H1 (cell line): ENCODE data around the gene ACVRL1. TPM values are rescaled to one million over a fixed set of nuclear protein-coding genes. Genes with fewer than 3 reads are reported as not detected.

ENCODE experiments used
- CTCF ChIA-PET: fragments of 300-600 bp; sonication (Branson Sonifier 250); formaldehyde crosslinking; loops from one replicate; lab custom pipeline; 2021; ENCODE audit not compliant: partially characterized antibody; lab: Charles Lee
- POLR2A ChIA-PET: fragments of 300-600 bp; sonication (Branson Sonifier 250); formaldehyde crosslinking; loops from one replicate; lab custom pipeline; 2021; ENCODE audit warnings: inconsistent platforms; ENCODE audit not compliant: partially characterized antibody; lab: Charles Lee
- DNase-seq, 2 experiments: peaks; one replicate each; pipeline versions ENCODE4 v3.0.0 to v3.0.0-alpha.2; 2010 to 2022; ENCODE audit warnings: low spot score in 2 of 2, low read depth in 1 of 2, mixed read lengths in 1 of 2
- FAIRE-seq: peaks from 2 replicates; lab custom pipeline; 2011; peaks lifted over from hg19 to GRCh38; lab: Jason Lieb, UNC
- H2AFZ ChIP-seq: 2 replicates; pipeline ENCODE4 v1.8.1; 2012; ENCODE audit warnings: low read length, inconsistent platforms
- H2AK5ac ChIP-seq: 2 replicates; pipeline ENCODE4 v1.6.1; 2013; ENCODE audit warnings: low read depth, low read length
- H2BK120ac ChIP-seq: replicated peaks from 2 replicates; pipeline ENCODE3; 2013; ENCODE audit warnings: low read depth, low read length, inconsistent platforms
- H2BK12ac ChIP-seq: 2 replicates; pipeline ENCODE4 v1.6.1; 2013; ENCODE audit warnings: low read depth, low read length
- H2BK15ac ChIP-seq: 2 replicates; pipeline ENCODE4 v1.6.1; 2013; ENCODE audit warnings: low read length
- H2BK20ac ChIP-seq: 2 replicates; pipeline ENCODE4 v1.6.1; 2013; ENCODE audit warnings: low read length
- H2BK5ac ChIP-seq: 2 replicates; pipeline ENCODE4 v1.6.1; 2013; ENCODE audit warnings: low read depth, low read length
- H3K14ac ChIP-seq: 2 replicates; pipeline ENCODE4 v1.6.1; 2013; ENCODE audit warnings: inconsistent platforms; ENCODE audit not compliant: insufficient read length
- H3K18ac ChIP-seq: 2 replicates; pipeline ENCODE4 v1.6.1; 2013; ENCODE audit warnings: low read length; ENCODE audit errors: extremely low read depth
- H3K23ac ChIP-seq: 2 replicates; pipeline ENCODE4 v1.6.1; 2013; ENCODE audit warnings: inconsistent platforms; ENCODE audit not compliant: insufficient read length
- H3K23me2 ChIP-seq: 2 replicates; pipeline ENCODE4 v1.6.1; 2013; ENCODE audit warnings: low read depth, low read length
- H3K27ac ChIP-seq: 2 replicates; pipeline ENCODE4 v1.6.1; 2011; ENCODE audit warnings: low read depth, low read length, inconsistent platforms
- H3K27me3 ChIP-seq, 4 experiments: replicated peaks in 1 of 4; 1 replicate in 1 of 4; 2 replicates in 3 of 4; pipeline versions ENCODE4 v1.6.1 to v1.8.1; 2011 to 2013; ENCODE audit warnings: low read length in 3 of 4, mild to moderate bottlenecking in 3 of 4, inconsistent platforms in 2 of 4, mixed read lengths in 2 of 4, moderate library complexity in 1 of 4; ENCODE audit not compliant: control insufficient read depth in 3 of 4, insufficient read depth in 3 of 4; ENCODE audit errors: extremely low read depth in 1 of 4
- H3K36me3 ChIP-seq, 4 experiments: 2 replicates each; pipeline versions ENCODE4 v1.6.1 to v1.8.1; 2011 to 2013; ENCODE audit warnings: mild to moderate bottlenecking in 4 of 4, low read length in 3 of 4, moderate library complexity in 2 of 4, control low read depth in 1 of 4, inconsistent platforms in 1 of 4; ENCODE audit not compliant: insufficient read depth in 4 of 4, control insufficient read depth in 2 of 4
- H3K4ac ChIP-seq: replicated peaks from 2 replicates; pipeline ENCODE3; 2013; ENCODE audit warnings: low read length, low read depth, mixed read lengths, inconsistent platforms; ENCODE audit not compliant: insufficient read length
- H3K4me1 ChIP-seq, 4 experiments: replicated peaks in 1 of 4; 1 replicate in 1 of 4; 2 replicates in 3 of 4; pipeline versions ENCODE4 v1.6.1 to v1.8.1; 2011 to 2013; ENCODE audit warnings: low read length in 3 of 4, inconsistent platforms in 2 of 4, mixed read lengths in 1 of 4; ENCODE audit not compliant: insufficient read depth in 4 of 4, control insufficient read depth in 3 of 4
- H3K4me2 ChIP-seq, 2 experiments: 2 replicates each; pipeline versions ENCODE4 v1.6.1 to v1.8.1; 2011 to 2013; ENCODE audit warnings: low read depth in 2 of 2, low read length in 2 of 2, control low read depth in 1 of 2, inconsistent platforms in 1 of 2, mild to moderate bottlenecking in 1 of 2; ENCODE audit not compliant: insufficient read depth in 1 of 2
- H3K4me3 ChIP-seq, 4 experiments: fragments of 200-600, 300-600 bp in 1 of 4; sonication (generic), shearing (Covaris generic), sonication (Bioruptor Twin) in 1 of 4; 2 replicates each; pipeline versions ENCODE4 v1.5.1 to v1.8.1; 2011 to 2016; ENCODE audit warnings: low read length in 4 of 4, low read depth in 3 of 4, control low read depth in 2 of 4, inconsistent platforms in 2 of 4, mild to moderate bottlenecking in 2 of 4, mixed read lengths in 1 of 4, moderate library complexity in 1 of 4; ENCODE audit not compliant: insufficient read depth in 2 of 4; ENCODE audit errors: extremely low read depth in 1 of 4
- H3K56ac ChIP-seq: replicated peaks from 2 replicates; pipeline ENCODE3; 2013; ENCODE audit warnings: low read depth, mild to moderate bottlenecking, mixed read lengths, low read length, inconsistent platforms; ENCODE audit not compliant: insufficient read length
- H3K79me1 ChIP-seq: 2 replicates; pipeline ENCODE4 v1.6.1; 2013; ENCODE audit warnings: low read depth, low read length, control low read depth
- H3K79me2 ChIP-seq, 2 experiments: 2 replicates each; pipeline versions ENCODE4 v1.6.1 to v1.8.1; 2012 to 2013; ENCODE audit warnings: low read length in 2 of 2, mild to moderate bottlenecking in 2 of 2, inconsistent platforms in 1 of 2; ENCODE audit not compliant: insufficient read depth in 2 of 2, control insufficient read depth in 1 of 2
- H3K9ac ChIP-seq, 4 experiments: replicated peaks in 1 of 4; 1 replicate in 1 of 4; 2 replicates in 3 of 4; pipeline versions ENCODE4 v1.6.1 to v1.8.1; 2011 to 2013; ENCODE audit warnings: low read depth in 3 of 4, low read length in 3 of 4, control low read depth in 2 of 4, mild to moderate bottlenecking in 2 of 4, moderate library complexity in 2 of 4, inconsistent platforms in 1 of 4; ENCODE audit errors: extremely low read depth in 1 of 4
- H3K9me3 ChIP-seq, 2 experiments: 2 replicates each; pipeline versions ENCODE4 v1.6.1 to v1.8.1; 2012 to 2013; ENCODE audit warnings: mild to moderate bottlenecking in 2 of 2, moderate library complexity in 2 of 2, control low read depth in 1 of 2, inconsistent platforms in 1 of 2, low read depth in 1 of 2, low read length in 1 of 2, mixed read lengths in 1 of 2; ENCODE audit not compliant: insufficient read depth in 2 of 2
- H4K20me1 ChIP-seq, 2 experiments: replicated peaks in 1 of 2; 2 replicates each; pipeline versions ENCODE3 to v1.8.1; 2011 to 2013; ENCODE audit warnings: inconsistent platforms in 2 of 2, low read length in 2 of 2, mild to moderate bottlenecking in 1 of 2; ENCODE audit not compliant: insufficient read depth in 2 of 2, control insufficient read depth in 1 of 2
- H4K5ac ChIP-seq: 2 replicates; pipeline ENCODE4 v1.6.1; 2013; ENCODE audit warnings: low read length, low read depth, mixed read lengths, inconsistent platforms; ENCODE audit not compliant: insufficient read length
- H4K8ac ChIP-seq: 2 replicates; pipeline ENCODE4 v1.8.0; 2013; ENCODE audit warnings: mild to moderate bottlenecking, moderate library complexity, low read length, inconsistent platforms; ENCODE audit not compliant: insufficient read depth; ENCODE audit errors: extremely low read depth
- H4K91ac ChIP-seq: replicated peaks from 2 replicates; pipeline ENCODE3; 2013; ENCODE audit warnings: low read length, mixed read lengths, inconsistent platforms; ENCODE audit not compliant: insufficient read length
- ASH2L ChIP-seq: fragments of 200-600, 300-600 bp; sonication (generic); IDR thresholded peaks from one replicate; pipeline ENCODE4 v1.7.1; 2017; ENCODE audit warnings: low read length
- CEBPB ChIP-seq: IDR thresholded peaks from 2 replicates; pipeline ENCODE4 v1.6.1; 2012; ENCODE audit warnings: low read depth, low read length
- HDAC2 ChIP-seq, 2 experiments: fragments of 300-600 bp in 1 of 2; sonication (generic) in 1 of 2; IDR thresholded peaks; 2 replicates each; pipeline ENCODE4 v1.6.1; 2011 to 2012; ENCODE audit warnings: low read depth in 2 of 2, low read length in 2 of 2, mild to moderate bottlenecking in 2 of 2, moderate library complexity in 2 of 2, borderline replicate concordance in 1 of 2, inconsistent platforms in 1 of 2
- MAFK ChIP-seq: IDR thresholded peaks from 2 replicates; pipeline ENCODE4 v1.6.1; 2012; ENCODE audit warnings: low read depth, mild to moderate bottlenecking, improper control_type of control experiment, low read length
- MAX ChIP-seq: IDR thresholded peaks from 2 replicates; pipeline ENCODE4 v1.6.1; 2012; ENCODE audit warnings: inconsistent platforms
- SP1 ChIP-seq: IDR thresholded peaks from 2 replicates; pipeline ENCODE4 v1.6.1; 2011; ENCODE audit warnings: low read depth, low read length
- SP4 ChIP-seq: IDR thresholded peaks from 2 replicates; pipeline ENCODE4 v1.6.1; 2012; ENCODE audit warnings: low read length, inconsistent platforms
- TAF1 ChIP-seq: IDR thresholded peaks from 2 replicates; pipeline ENCODE4 v1.6.1; 2011; ENCODE audit warnings: mild to moderate bottlenecking, low read depth, low read length
- TEAD4 ChIP-seq: IDR thresholded peaks from 2 replicates; pipeline ENCODE4 v1.6.1; 2012; ENCODE audit warnings: low read depth, low read length, inconsistent platforms, mixed read lengths
- WGBS, 2 experiments: shearing (Covaris generic) in 1 of 2; methylation state at CpG; one replicate each; pipeline versions ENCODE4 v1.1.6 to v1.1.7; 2013 to 2015; ENCODE audit warnings: low lambda C conversion rate in 2 of 2, mixed read lengths in 2 of 2, inconsistent platforms in 1 of 2, low coverage in 1 of 2, missing lambda C conversion rate in 1 of 2; ENCODE audit not compliant: insufficient replicate concordance in 2 of 2, insufficient coverage in 1 of 2, insufficient read length in 1 of 2; ENCODE audit errors: extremely low coverage in 1 of 2, missing lambda C conversion rate in 1 of 2; 5-methylcytosine and 5-hydroxymethylcytosine counted together
- polyA plus RNA-seq, 7 experiments: library from polyadenylated mRNA; depleted of rRNA in 3 of 7; stranded (reverse) in 5 of 7; unstranded in 2 of 7; fragments of >200 nt in 5 of 7; fragments of 200-250 nt in 2 of 7; gene quantifications; 1 replicate in 5 of 7; 2 replicates in 1 of 7; 4 replicates in 1 of 7; pipeline versions ENCODE4 v1.2.1 to v1.2.3, GENCODE V29; 2011 to 2013; ENCODE audit warnings: missing spikeins in 2 of 7, mixed read lengths in 2 of 7
- total RNA-seq: library from RNA; stranded (reverse); fragmentation: NEBNext Ultra II Directional; extraction: Animal tissue kit (Norgen Biotek cat#: 25700); gene quantifications from 2 replicates; pipeline ENCODE4 v1.2.1, GENCODE V29; 2021

ACVRL1 gene
- total and polyA plus RNA-seq, 2 of the 8 experiments (the other 6 are each of a cell fraction or from before 2014, with no cell fraction given): 0.09 to 0.35 TPM

- Histone ChIP-seq H2BK12ac (peak overlapping the region; percentile 96), H3K56ac (no peak overlapping the region), H3K4me3 (peak overlapping the region in 2 of 4 experiments; percentile 19 to 70; a peak in 4 of 8 replicates), H3K9me3 (no peaks in the 10 kb centered on the region), H2AFZ (no peak overlapping the region), H3K27ac (no peak overlapping the region), H4K8ac (no peak overlapping the region), H4K5ac (no peak overlapping the region), H3K14ac (no peak overlapping the region), H3K4me2 (peak overlapping the region; percentile 97 to 100; a peak in 3 of 4 replicates), H3K4me1 (peaks cover 20 to 48% (median 39%) of the 10 kb centered on the region in 4 experiments), H3K23me2 (peaks cover 23% of the 10 kb centered on the region), H3K36me3 (no peaks in the 10 kb centered on the region), H2AK5ac (peak overlapping the region; percentile 75; the same call in 1 of the 2 replicates), H3K18ac (peak overlapping the region; percentile 97), H2BK15ac (peak overlapping the region; percentile 95; the same call in 1 of the 2 replicates), H4K20me1 (no peaks in the 10 kb centered on the region), H2BK20ac (0 out of 2 replicates have a peak overlapping the region, but pooled peaks have one; percentile 94), H3K9ac (peak overlapping the region in 2 of 4 experiments; percentile 18 to 20; a peak in 2 of 7 replicates), H3K27me3 (peaks cover 0 to 30% (median 24%) of the 10 kb centered on the region in 4 experiments; a peak in 6 of 7 replicates), H2BK5ac (0 out of 2 replicates have a peak overlapping the region, but pooled peaks have one; percentile 35), H2BK120ac (no peak overlapping the region), H3K23ac (no peak overlapping the region), H3K79me2 (no peaks in the 10 kb centered on the region), H3K79me1 (no peaks in the 10 kb centered on the region), H3K4ac (no peak overlapping the region), H4K91ac (peak overlapping the region; percentile 31)
- 54% methylated on average over 7 of the region's 7 CpGs; no CpG with 5 or more reads in 1 of the 2 experiments for WGBS, 2 experiments
- TF ChIP-seq MAX: 0 out of 2 replicates have a peak, but pooled peaks have one; percentile 30
- TF ChIP-seq ASH2L: peak; percentile 53
- no peak for TF ChIP-seq MAFK
- TF ChIP-seq TAF1: 0 out of 2 replicates have a peak, but pooled peaks have one; percentile 47
- TF ChIP-seq HDAC2 (IDR thresholded peaks at IDR 0.05; ENCODE audit: borderline replicate concordance in 1 of 2, low read depth in 2 of 2, low read length in 2 of 2): 0 out of 4 replicates have a peak, but pooled peaks have one; percentile 29 to 58
- TF ChIP-seq CEBPB: peak; percentile 62
- TF ChIP-seq TEAD4: peak; percentile 78
- 0 out of 2 replicates have a peak, but pooled peaks have one; percentile 28 for TF ChIP-seq SP1
- TF ChIP-seq SP4: no peak
- DNase-seq (no peak), FAIRE-seq (no peak)
- CTCF ChIA-PET: interaction anchor here (1.2 to 10.6 kb wide), 4 partner anchors 10 to 46 kb away, joined by 3 to 132 read pairs (median 10); no protein-coding TSS in a partner anchor
- POLR2A ChIA-PET: interaction anchor here (1.2 to 11.2 kb wide), 3 partner anchors 13 to 51 kb away, joined by 3 to 107 read pairs (median 11); partner anchors contain the start of gene FIGNL2
These were observed 41.5 kb upstream of the ACVRL1 start for GRCh38 chr12:51865757-51866270.
